HG02623 (cell line): ENCODE measurements around the gene CPT1B.
"Not testable (repeated sequence)": the region's sequence is repeated elsewhere in the genome, so short reads cannot be mapped to it uniquely, and the experiment has no call there.

ENCODE experiments used
- ATAC-seq: cut with Tn5 transposase; IDR thresholded peaks from one replicate; pipeline ENCODE4 v1.9.1; 2021; ENCODE audit warnings: moderate library complexity; ENCODE audit not compliant: unreplicated experiment

Gene CPT1B

DNA sequence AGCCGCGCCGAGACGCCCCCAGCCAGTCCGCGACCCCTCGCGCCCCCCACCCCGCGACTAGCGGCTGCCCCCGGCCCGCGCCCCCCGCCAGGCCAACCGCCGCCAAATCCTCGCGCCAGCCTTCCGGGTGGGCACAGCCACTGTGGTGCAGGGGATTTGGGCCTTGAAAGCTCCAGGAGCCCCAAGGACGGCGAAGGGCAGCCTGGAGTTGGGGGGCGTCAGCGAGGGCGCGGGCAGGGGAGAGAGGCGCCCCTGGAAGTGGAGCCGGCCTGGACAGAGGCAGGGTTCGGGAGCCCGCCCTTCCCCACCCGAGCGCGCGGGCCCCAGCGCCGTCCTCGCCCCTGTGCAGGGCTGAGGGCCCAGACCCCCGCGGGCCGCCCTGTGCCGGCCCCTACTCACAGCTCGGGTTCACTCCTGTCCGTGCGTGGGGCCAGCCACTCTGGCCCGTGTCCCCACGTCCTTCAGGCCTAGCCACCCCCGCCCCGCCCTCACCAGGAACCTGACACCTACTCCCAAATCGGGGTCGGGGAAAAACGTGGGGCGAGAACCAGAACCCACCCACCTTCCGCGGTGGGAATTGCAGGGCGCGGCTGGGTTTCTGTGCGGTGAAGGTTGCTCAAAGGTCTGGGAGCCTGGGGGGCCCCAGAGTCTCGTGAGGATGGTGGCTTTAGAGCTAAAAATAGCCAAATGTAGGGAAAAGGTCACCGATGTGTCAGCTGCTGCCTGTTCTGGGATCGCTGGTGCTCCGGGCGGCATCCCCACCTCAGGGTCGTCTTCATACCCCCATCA is at the start of gene CPT1B:
TSS of gene CPT1B (minus strand) at position 441 of the 789 bp plus-strand sequence. CDS start 512 bp downstream, outside the sequence.
- ATAC-seq, result no peak

DNA sequence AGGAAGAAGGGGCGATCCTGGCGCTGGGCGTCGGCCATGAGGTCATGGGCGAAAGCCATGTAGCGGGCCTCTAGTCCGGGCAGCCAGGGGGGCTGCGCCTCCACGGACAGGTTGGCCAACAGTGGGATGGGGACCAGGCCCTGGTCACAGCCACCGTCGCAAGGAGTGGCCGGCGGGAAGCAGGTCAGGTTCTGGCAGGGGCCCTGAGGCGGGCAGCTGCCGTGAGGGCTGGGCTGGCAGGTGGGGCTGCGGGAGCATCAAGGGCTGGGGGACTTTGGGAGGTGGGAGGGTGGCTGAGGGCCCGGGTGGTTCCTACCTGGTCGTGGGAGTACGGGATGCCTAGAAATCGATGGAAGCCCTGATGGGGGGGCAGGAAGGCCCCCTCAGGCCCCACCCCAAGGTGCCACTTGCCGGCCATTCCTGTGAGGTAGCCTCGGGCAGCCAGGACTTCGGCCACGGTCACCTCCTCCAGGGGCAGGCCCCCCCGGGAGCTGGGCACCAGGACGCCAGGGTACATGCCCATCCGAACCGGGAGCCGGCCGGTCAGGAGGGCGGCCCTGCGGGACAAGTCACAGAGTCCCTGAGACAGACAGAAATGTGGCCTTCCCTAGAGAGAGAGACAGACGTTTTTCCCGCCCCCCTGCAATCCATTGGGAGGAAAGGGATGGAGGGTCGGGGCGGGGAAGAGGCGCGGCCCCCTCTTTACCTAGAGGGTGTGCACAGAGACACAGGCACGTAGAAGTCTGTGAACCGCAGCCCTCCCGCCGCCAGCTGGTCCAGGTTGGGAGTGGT is 48.8 kb upstream of the CPT1B start:
- no peak for ATAC-seq

DNA sequence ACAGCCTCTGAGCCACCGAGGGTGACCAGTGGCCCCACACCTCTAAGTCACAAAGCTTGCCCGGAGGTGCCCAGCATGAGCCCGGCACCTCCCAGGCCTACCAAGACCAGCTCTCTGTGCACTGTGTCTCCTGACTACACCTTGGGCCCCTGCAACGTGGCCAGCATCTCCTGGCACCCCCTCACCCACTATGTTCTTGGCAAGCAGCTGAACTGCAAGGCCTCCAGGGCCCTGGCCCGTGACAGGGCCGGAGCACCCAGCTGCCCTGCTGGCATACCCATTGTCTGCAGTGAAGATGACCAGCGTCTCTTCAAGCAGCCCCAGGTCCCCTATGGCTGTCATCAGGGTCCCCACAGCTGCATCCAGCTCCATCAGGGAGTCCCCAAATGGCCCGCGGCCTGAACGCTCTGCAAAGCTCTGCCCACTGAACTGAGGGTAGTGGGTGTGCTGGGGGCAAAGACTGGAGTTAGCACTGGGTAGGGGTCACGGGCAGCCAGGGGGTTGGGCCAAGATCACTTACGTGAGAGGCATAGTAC is 48.2 kb upstream of the CPT1B start:
- ATAC-seq, result no peak

DNA sequence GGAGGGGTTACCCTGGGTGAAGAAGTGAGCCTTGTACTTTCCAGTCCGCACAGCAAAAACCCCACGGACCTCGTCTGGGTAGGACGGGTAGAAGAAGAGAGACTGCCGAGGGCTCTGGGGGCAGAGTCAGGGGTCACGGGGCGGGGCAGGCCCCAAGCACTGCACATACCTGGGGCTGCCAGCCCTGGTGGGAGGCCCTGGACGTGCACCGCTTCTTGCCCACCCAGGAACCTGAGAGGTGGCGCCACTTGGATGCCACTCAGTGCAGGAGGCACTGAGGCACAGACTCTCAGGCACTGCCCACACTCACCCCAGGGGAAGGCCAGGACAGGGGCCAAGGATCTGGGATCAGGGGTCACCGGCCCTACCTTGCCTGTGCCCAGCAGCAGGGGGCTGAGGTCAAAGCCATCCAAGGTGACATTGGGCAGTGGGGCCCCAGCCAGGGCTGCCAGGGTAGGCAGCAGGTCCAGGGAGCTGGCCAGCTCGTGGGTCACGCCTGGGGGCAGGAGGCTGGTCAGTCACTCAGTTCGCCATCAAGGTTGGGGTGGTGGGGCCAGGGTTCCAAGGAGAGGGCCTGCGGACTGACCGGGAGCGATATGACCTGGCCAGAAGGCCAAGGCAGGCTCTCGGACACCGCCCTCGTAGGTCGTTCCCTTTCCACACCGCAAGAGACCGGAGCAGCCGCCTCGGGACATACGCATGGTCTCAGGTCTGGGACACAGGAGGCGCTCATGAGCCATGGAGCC is 47.5 kb upstream of the CPT1B start:
- no peak for ATAC-seq

DNA sequence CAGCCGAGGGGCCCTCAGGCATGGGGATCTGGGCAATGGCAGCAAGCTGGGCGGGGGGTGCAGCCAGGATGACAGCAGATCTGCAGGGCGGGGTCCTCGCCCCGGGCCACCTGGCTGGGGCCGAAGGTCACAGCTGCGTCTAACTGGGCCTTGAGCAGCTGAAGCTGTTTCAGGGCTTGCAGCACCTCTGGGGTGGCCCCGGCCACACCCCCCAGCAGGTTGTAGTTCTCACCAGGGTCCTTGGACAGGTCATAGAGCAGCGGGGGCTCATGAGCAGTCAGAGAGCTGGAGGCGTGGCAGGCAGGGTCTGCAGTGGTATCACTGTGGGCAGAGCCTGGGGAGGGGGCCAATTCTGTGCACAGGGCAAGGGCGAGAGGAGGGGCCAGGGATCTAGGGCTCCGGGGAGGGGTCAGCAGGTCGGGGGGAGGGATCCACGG is 46.9 kb upstream of the CPT1B start:
- no peak for ATAC-seq

DNA sequence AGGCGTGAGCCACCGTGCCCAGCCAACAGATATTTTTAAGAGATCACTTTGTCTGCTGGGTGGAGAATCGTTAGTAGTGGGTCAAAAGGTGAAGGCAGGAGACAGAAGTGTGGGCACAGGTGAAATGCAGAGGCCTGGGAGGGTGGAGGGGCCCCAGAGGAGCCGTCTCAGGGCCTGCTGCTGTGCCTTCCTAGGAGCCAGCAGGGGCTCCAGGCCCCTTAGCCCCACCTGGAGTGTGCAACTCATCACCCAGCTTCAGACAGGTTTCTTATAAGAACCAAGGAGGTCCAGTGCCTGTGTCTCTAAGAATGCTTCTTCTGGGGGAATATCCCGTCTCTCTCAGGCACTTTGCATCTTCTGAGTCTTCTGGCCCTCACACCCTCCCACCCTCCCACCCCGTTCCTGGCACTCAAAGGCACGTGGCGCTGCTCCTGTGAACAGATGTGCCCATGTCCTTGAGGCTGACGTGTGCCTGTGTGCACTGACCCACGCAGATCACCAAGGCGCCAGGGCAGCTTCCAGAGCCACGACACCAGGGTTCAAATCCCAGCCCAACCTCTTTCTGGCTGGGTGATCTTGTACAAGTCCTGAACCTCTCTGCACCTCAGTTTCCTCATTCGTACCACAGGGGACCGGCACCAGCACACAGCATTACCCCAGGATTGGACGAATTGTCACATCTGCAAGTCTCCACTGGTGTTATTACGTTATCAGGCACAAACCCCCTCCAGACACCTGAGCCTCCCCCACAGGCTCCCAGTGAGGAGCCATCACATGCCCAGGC is 46.3 kb upstream of the CPT1B start:
- ATAC-seq, result no peak

DNA sequence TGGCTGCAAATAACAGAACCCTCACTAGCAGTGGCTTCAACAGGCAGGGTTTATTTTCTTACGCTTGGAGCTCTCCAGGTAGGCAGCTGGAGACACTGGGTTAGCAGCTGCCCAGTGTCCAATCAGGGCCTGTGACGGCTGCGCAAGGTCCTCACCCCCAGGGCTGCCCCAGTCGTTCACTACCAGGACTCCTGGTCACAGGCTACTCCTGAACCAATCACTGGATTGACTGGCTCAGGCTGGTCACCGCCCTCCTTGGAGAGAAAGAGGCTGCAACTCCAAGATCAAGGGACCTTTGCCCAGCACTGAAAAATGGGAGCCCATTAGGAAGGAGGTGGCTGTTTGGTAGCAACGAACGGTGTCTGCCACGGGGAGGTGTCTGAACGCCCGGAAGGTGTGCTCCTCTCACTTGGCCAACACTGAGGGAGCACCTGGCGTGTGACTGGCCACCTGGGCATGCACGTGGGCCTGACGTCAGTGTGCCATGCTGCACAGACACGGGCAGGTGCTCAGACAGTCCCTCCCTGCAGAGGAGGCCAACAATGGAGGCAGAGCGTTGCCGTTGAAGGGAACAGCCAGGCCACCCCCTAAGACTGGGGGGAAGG is 44.6 kb upstream of the CPT1B start:
- ATAC-seq, result no peak

DNA sequence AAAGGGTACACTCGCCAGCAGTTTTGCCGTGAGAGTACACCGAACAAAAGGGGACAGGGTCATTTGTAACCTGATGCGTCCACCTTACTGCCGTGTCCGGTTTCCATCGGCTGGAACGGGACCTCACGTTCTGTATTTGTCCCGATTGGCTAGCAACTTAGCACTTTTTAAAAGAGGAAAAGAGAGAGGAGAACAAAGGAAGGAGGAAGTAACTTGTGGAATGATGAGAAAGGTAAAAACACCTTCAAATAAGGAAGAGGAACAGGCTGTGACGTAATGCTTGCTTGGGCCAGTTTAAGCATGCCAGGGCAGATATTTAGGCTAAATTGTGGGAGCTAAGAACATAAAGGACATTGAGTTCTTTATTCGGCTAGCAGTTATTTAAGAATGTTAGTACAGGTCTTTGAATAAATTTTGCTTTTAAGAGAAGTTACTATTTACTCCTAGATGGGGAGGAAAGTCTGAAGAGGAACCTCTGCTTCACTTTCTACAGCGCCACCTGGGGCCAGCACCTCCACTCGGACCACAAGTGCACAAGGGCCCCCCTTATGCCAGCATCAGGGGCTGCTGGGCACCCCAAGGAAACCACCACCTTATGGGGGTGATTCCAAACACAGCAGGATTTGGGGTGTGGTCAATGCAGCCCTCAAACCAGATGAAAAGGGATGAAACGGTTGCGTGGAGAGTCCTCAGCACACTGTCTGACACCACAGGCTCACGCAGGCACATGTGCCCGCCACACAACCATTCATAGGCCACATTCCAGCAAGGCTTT is 43.9 kb upstream of the CPT1B start:
- ATAC-seq, result no peak

DNA sequence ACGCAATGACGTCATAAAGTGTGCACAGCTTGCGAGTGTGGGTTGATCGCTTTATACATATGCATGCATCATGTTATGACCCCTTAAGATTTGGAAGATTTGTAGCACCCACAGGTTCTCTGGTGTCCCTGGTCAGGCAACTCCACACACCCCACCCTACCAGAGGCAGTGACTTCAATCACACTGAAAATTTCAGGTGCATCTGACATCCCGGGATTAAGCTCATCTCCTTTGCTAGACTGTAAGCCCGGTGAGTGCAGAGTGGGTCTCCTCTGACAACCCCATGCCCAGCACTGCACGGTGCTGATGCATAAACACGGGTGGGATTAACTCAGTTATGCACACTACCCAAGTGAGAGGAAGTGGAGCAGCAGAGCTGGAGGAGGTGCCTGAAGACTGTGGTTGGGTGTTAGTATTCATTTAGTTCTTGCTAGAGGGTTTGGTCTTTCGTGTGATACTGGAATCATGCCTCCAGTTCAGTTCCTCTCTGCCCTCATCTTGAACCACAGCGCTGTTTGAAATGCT is 43.2 kb upstream of the CPT1B start:
- ATAC-seq, result no peak

DNA sequence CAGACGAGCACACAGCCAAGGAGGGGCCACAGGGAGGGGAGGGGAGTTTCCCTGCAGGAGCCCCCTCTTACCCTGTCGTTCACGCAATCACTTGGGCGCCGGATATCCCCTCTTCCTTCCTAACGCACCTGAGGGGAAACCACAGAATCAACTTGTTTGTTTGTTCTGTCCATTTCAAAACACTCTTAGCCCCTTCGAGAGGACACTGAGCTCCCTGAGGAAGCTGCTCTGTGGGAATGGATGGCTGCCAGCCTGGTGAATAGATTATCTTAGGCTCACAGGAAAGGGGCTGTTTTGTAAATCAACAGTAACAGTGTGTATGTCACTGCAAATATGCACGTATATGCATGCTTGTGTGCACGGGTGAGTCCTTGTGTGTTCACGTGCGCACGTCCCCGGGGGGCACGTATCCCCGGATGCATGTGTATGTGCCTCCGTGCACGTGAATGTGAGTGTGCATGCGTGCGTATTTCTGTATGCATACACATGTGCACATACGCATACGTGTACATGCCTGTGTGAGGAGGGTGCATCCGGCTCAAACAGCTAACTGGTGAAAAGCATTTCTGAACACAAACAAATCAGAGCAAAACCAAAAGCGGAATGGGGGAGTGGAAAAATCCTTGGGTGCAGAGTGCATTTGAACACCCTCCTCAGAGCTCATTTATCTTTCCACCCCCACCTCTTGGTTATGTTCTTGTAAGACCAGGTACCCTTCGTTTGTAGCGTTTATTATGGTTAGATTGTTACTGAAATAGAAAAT is 42.5 kb upstream of the CPT1B start:
- ATAC-seq, result peak; percentile 60

DNA sequence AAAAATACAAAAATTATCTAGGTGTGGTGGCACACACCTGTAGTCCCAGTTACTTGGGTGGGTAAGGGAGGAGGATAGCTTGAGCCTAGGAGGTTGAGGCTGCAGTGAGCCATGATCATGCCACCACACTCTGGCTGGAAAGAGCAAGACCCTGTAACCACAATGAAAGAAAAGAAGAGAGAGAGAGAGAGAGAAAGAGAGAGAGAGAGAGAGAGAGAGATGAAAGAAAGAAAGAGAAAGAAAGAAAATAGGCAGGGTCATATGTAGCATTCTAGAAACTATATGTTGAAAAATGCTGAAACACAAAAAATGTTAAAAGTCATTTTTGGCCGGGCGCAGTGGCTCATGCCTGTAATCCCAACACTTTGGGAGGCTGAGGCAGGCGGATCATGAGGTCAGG is 36.1 kb upstream of the CPT1B start:
- ATAC-seq, result not testable (repeated sequence)

DNA sequence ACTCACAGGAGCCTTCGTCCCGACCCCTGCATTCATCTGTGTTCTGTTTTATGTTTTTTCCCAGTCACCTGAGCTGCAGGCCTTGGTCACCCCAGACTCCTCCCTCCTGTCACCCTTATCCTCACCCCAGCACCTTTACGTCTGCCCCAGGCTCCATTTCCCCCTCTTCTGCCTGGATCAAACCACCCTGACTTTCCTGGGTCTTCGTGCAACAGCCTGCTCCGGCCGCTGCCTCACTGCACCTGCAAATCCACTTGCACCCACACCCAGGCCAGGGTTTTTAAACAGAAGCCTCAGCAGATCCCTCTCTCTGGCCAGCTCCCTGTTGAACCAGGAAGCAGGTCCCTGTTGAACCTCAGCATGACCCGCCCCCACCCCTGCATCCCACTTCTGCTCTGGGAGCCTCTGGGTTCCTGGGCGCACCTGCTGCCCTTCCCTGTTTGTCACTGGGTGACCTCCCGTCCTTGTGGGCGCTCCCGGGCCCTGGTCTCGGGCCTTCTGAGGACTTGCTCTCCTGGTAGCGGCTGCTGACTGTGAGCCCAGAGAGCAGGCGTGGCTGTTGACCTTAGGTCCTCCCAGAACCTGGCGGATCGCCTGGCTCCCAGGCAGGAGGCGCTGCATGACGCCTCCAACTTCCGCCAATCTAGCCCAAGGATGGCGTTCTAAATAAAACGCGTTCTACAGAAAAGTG is 35.2 kb upstream of the CPT1B start:
- ATAC-seq, result no peak

DNA sequence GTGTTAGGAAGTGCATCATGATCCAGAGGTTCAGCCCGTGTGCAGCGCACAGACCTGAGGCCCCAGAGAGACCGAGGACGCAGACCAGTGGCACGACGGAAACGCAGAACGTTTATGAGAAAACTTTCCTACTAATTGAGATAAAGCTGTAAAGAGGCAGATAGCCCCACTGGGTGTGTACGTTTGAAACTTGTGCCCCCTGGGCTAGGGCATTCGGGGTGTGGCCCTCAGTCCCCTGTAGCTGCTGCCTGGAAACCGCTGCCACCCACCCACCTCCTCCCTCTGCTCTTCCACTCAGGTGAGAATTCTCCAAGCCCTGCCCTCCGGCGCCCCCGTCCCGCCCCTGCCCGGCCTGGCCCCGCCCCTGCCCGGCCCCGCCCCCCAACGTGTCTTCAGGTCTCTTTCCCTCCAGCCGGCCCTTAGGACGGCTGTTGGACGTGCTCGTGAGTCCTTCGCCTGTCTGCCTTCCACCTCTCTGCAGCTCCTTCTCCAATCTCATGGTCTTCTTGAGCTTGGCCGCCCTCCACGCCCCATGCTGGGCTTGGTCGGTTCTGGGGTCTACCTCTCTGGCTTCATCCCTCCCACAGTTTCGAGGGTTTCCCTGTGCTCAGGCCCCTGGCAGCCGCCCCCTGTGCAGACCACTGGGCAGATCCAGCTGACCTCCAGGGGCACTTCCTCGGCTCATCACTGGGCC is 34.4 kb upstream of the CPT1B start:
- ATAC-seq, result no peak

DNA sequence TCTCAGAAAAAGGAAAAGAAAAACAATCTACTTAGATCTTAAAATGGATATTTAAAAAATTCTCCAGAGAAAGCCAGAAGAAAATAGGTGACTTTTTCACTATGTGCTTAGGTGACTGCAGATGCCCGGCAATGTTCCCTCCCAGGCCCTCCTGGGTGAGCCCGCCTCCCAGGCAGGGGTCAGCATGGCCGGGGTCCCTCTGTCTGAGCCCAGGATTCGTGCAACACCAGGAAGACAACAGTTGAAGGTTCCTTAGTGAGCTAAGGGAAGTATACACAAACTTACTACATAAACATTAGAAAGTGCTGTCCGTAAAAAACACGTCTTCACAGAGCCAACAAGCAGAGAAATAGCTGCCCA is 33.9 kb upstream of the CPT1B start:
- ATAC-seq, result no peak

DNA sequence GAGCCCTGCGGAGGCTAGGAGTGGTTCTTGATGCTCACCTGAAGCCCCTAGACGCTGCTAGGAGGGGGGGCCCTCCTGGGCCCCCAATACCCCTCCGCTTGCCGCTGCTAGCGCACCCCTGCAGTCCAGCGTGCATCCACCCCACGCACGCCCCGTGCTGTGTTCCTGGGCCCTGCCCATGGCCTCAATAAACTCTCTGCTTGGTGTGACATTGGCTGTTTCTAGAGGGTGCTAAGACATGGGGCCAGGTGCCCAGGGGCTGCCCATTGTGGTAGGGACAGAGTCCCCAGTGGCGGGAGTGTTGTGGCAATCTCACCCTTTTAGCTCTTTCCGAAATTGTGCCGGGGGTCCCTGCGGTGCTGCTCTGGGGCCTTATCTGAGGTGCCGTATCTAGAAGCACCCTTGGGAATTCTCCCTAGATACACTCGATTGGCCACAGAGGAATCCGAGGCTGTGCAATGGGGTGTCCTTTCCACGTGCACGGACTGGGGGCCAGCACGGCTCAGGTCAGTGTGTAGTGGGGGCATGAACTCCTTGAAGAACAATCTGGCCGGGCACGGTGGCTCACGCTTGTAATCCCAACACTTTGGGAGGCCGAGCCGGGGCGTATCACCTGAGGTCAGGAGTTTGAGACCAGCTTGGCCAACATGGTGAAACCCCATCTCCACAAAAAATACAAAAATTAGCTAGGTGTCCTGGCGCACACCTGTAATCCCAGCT is 33.3 kb upstream of the CPT1B start:
- no peak for ATAC-seq

DNA sequence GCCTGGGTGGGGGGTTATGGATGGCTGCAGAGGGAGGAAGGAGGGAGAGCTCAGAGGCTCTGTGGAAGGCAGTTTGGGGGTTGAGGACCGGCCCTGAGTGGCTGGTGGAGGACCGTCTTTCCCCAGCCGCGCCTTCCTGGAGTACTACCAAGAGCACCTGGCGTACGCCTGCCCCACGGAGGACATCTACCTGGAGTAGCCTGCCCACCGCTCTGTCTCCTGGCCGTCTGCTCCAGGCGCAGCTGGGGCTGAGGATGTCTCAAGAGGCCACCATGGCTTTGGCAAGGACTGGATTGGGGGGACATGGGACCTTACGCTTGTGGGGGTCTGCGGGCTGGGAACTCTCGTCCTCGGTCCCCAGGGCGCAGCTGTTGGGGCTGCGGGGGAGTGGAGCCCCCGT is 32.4 kb upstream of the CPT1B start:
- no peak for ATAC-seq

DNA sequence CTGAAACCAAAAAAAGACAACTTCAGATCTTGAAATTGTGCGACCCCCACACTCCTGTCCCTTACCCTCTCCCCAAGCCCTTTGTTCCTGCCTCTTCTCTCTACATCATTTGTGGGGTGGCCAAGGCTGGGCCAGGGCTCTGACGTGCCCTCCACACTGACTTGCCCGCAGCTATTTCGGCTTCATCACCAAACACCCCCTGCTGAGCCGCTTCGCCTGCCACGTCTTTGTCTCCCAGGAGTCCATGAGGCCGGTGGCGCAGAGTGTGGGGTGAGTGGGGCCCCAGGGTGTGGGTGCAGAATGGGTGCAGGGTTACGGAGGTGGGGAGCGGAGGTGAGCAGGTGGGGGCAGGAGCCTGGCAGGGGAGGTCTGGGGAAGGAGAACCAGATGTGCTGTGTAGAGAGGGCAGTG is 31.8 kb upstream of the CPT1B start:
- ATAC-seq, result no peak
